B cell (primary cell): ENCODE results near the gene RUNDC3A. TPM values are rescaled to one million over a fixed set of nuclear protein-coding genes. Genes with fewer than 3 reads are reported as not detected.

ENCODE experiments used
- ATAC-seq: fragments of 200-7000 bp; cut with Tn5 transposase; one replicate; pipeline ENCODE4 v1.10.0; 2021; ENCODE audit warnings: low read depth, mild to moderate bottlenecking, moderate number of reproducible peaks, moderate library complexity
- CTCF ChIA-PET: fragments of 350-600 bp; sonication (Branson Sonifier 250); formaldehyde crosslinking; loops from one replicate; lab custom pipeline; 2021; ENCODE audit warnings: antibody characterized with exemption, inconsistent platforms; lab: Charles Lee
- POLR2A ChIA-PET: fragments of 350-600 bp; sonication (Branson Sonifier 250); formaldehyde crosslinking; loops from one replicate; lab custom pipeline; 2021; ENCODE audit warnings: antibody characterized with exemption; lab: Charles Lee
- DNase-seq: peaks from one replicate; pipeline ENCODE4 v3.0.0; 2013
- H2AFZ ChIP-seq: 2 replicates; pipeline ENCODE4 v1.6.1; 2012; ENCODE audit warnings: mild to moderate bottlenecking, low read depth, low read length; ENCODE audit not compliant: insufficient read depth, poor library complexity, severe bottlenecking
- H3K27ac ChIP-seq, 2 donors: 1 replicate in 1 of 2; 2 replicates in 1 of 2; pipeline ENCODE4 v1.5.1; 2012 to 2013; ENCODE audit warnings: low read length in 2 of 2, mild to moderate bottlenecking in 2 of 2, moderate library complexity in 1 of 2
- H3K27me3 ChIP-seq, 4 experiments: fragments of 200-600 bp in 1 of 4; sonication (generic) in 1 of 4; replicated peaks in 1 of 4; 1 replicate in 2 of 4; 2 replicates in 2 of 4; pipeline versions ENCODE4 v1.6.1 to v1.7.0; 2013 to 2016; ENCODE audit warnings: low read length in 3 of 4, mild to moderate bottlenecking in 2 of 4, mixed read lengths in 1 of 4, moderate library complexity in 1 of 4; ENCODE audit not compliant: insufficient read depth in 4 of 4, control insufficient read depth in 3 of 4; ENCODE audit errors: control extremely low read depth in 1 of 4
- H3K36me3 ChIP-seq, 2 experiments: replicated peaks in 1 of 2; 1 replicate in 1 of 2; 2 replicates in 1 of 2; pipeline versions ENCODE4 v1.6.1 to v1.7.1; 2013; ENCODE audit warnings: low read length in 1 of 2; ENCODE audit not compliant: insufficient read depth in 2 of 2, control insufficient read depth in 1 of 2; ENCODE audit errors: control extremely low read depth in 1 of 2, extremely low read depth in 1 of 2
- H3K4me1 ChIP-seq, 2 donors: fragments of 200-600 bp in 1 of 2; sonication (generic) in 1 of 2; 1 replicate in 1 of 2; 2 replicates in 1 of 2; pipeline versions ENCODE4 v1.5.1 to v1.6.1; 2013 to 2017; ENCODE audit warnings: low read length in 2 of 2; ENCODE audit not compliant: control insufficient read depth in 2 of 2, insufficient read depth in 2 of 2
- H3K4me2 ChIP-seq: replicated peaks from 2 replicates; pipeline ENCODE3; 2012; ENCODE audit warnings: mild to moderate bottlenecking, low read depth, low read length; ENCODE audit not compliant: poor library complexity, severe bottlenecking
- H3K4me3 ChIP-seq, 5 experiments: fragments of 200-600 bp in 1 of 5; sonication (generic) in 1 of 5; 1 replicate in 3 of 5; 2 replicates in 2 of 5; pipeline versions ENCODE4 v1.5.1 to v1.7.0; 2011 to 2016; ENCODE audit warnings: low read length in 4 of 5, mild to moderate bottlenecking in 4 of 5, low read depth in 2 of 5, control low read depth in 1 of 5, moderate library complexity in 1 of 5; ENCODE audit not compliant: insufficient read depth in 1 of 5; ENCODE audit errors: control extremely low read depth in 1 of 5, extremely low read depth in 1 of 5
- H3K79me2 ChIP-seq: fragments of 200-600 bp; sonication (generic); one replicate; pipeline ENCODE4 v1.6.0; 2016; ENCODE audit warnings: low read length; ENCODE audit not compliant: control insufficient read depth, insufficient read depth
- H3K9ac ChIP-seq: fragments of 200-600 bp; sonication (generic); 2 replicates; pipeline ENCODE4 v1.6.1; 2017; ENCODE audit warnings: mild to moderate bottlenecking, low read length, moderate library complexity
- H3K9me3 ChIP-seq, 3 donors: one replicate each; pipeline versions ENCODE4 v1.6.1 to v1.7.1; 2013; ENCODE audit warnings: low read length in 2 of 3; ENCODE audit not compliant: control insufficient read depth in 2 of 3, insufficient read depth in 1 of 3; ENCODE audit errors: control extremely low read depth in 1 of 3
- H4K20me1 ChIP-seq: 2 replicates; pipeline ENCODE4 v1.6.0; 2012; ENCODE audit warnings: mild to moderate bottlenecking, low read length; ENCODE audit not compliant: insufficient read depth, control insufficient read depth, poor library complexity, severe bottlenecking
- H3K27ac Mint-ChIP-seq: one replicate; pipeline ENCODE4 v1.8.0; 2021; ENCODE audit warnings: mixed read lengths
- H3K27me3 Mint-ChIP-seq: one replicate; pipeline ENCODE4 v1.8.0; 2021; ENCODE audit warnings: mixed read lengths
- H3K4me1 Mint-ChIP-seq: one replicate; pipeline ENCODE4 v1.8.0; 2021; ENCODE audit warnings: mixed read lengths
- H3K4me3 Mint-ChIP-seq: one replicate; pipeline ENCODE4 v1.8.0; 2021; ENCODE audit warnings: mixed read lengths
- H3K9me3 Mint-ChIP-seq: one replicate; pipeline ENCODE4 v1.8.0; 2022; ENCODE audit warnings: mixed read lengths; ENCODE audit not compliant: insufficient read depth
- EZH2 ChIP-seq: IDR thresholded peaks from 2 replicates; pipeline ENCODE4 v1.6.1; 2012; ENCODE audit warnings: borderline replicate concordance, low read depth, mild to moderate bottlenecking, moderate library complexity, low read length; ENCODE audit not compliant: insufficient read depth, poor library complexity, severe bottlenecking
- WGBS: methylation state at CpG from one replicate; pipeline ENCODE4 v1.1.5; 2013; ENCODE audit warnings: missing lambda C conversion rate; ENCODE audit not compliant: insufficient coverage; 5-methylcytosine and 5-hydroxymethylcytosine counted together
- intact Hi-C: fragments of 100-400 bp; cut with micrococcal nuclease; formaldehyde crosslinking; loops from one replicate; pipeline ENCODE4 v1.10.0; 2022
- polyA plus RNA-seq: library from polyadenylated mRNA; depleted of rRNA; stranded (reverse); fragments of >200 nt; gene quantifications from 2 replicates; pipeline ENCODE4 v1.2.3, GENCODE V29; 2012
- total RNA-seq, 2 donors: library from RNA; stranded (reverse); fragments of 120-200 nt in 1 of 2; gene quantifications; 1 replicate in 1 of 2; 2 replicates in 1 of 2; pipeline versions ENCODE4 v1.2.3 to v1.2.4, GENCODE V29; 2013 to 2022
- TF ChIP-seq, protein P1 (sequence below): fragments of 200-600 bp; IDR thresholded peaks from one replicate; pipeline ENCODE4 v1.8.0; 2022; ENCODE audit warnings: antibody characterized with exemption, mild to moderate bottlenecking

The RUNDC3A gene
- total and polyA plus RNA-seq, 2 donors (not counting 1 experiment from before 2014, with no cell fraction given) = 0.19 TPM; not detected in 1

DNA sequence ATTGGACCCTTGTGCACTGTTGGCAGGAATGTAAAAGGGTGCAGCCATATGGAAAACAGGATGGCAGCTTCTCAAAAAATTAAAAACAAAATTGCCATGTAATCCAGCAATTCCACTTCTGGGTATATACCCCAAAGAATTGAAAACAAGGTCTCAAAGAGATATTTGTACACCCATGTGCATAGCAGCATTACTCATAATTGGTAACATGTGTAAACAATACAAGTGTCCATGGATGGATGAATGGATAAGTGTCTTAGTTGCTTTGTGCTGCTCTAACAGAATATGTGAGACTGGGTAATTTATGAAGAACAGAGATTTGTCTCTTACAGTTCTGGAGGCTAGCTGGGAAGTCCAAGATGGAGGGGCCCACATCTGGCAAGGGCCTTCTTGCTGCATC, 3.8 kb upstream of the RUNDC3A start:
- Histone ChIP-seq H3K36me3 (no peaks in the 10 kb centered on the region), H3K9me3 (peaks cover 0 to 11% (median 0%) of the 10 kb centered on the region in 3 donors), H4K20me1 (no peaks in the 10 kb centered on the region), H3K4me1 (peaks cover 18 to 20% of the 10 kb centered on the region in 2 donors), H3K79me2 (no peaks in the 10 kb centered on the region), H2AFZ (no peak overlapping the region), H3K27me3 (peaks cover 0 to 44% (median 20%) of the 10 kb centered on the region in 4 experiments), H3K4me3 (no peak overlapping the region), H3K27ac (no peak overlapping the region), H3K9ac (no peak overlapping the region), H3K4me2 (no peak overlapping the region)
- DNase-seq (no peak), ATAC-seq (no peak)
- CTCF ChIA-PET = interaction anchor here (1.2 kb wide), 1 partner anchor 83 kb away, joined by 3 read pairs; no protein-coding TSS in a partner anchor
- no peak overlapping the region for H3K4me3 Mint-ChIP-seq
- no peaks in the 10 kb centered on the region for H3K9me3 Mint-ChIP-seq
- peaks cover 13% of the 10 kb centered on the region for H3K4me1 Mint-ChIP-seq
- no peak overlapping the region for H3K27ac Mint-ChIP-seq
- TF ChIP-seq EZH2 = no peak
- TF ChIP-seq, protein P1, sequence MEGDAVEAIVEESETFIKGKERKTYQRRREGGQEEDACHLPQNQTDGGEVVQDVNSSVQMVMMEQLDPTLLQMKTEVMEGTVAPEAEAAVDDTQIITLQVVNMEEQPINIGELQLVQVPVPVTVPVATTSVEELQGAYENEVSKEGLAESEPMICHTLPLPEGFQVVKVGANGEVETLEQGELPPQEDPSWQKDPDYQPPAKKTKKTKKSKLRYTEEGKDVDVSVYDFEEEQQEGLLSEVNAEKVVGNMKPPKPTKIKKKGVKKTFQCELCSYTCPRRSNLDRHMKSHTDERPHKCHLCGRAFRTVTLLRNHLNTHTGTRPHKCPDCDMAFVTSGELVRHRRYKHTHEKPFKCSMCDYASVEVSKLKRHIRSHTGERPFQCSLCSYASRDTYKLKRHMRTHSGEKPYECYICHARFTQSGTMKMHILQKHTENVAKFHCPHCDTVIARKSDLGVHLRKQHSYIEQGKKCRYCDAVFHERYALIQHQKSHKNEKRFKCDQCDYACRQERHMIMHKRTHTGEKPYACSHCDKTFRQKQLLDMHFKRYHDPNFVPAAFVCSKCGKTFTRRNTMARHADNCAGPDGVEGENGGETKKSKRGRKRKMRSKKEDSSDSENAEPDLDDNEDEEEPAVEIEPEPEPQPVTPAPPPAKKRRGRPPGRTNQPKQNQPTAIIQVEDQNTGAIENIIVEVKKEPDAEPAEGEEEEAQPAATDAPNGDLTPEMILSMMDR = no peak
- POLR2A ChIA-PET = interaction anchor here (0.6 kb wide), 1 partner anchor 9 kb away, joined by 6 read pairs; no protein-coding TSS in a partner anchor
- H3K27me3 Mint-ChIP-seq = peaks cover 46% of the 10 kb centered on the region
- intact Hi-C loops = no loop called here

DNA sequence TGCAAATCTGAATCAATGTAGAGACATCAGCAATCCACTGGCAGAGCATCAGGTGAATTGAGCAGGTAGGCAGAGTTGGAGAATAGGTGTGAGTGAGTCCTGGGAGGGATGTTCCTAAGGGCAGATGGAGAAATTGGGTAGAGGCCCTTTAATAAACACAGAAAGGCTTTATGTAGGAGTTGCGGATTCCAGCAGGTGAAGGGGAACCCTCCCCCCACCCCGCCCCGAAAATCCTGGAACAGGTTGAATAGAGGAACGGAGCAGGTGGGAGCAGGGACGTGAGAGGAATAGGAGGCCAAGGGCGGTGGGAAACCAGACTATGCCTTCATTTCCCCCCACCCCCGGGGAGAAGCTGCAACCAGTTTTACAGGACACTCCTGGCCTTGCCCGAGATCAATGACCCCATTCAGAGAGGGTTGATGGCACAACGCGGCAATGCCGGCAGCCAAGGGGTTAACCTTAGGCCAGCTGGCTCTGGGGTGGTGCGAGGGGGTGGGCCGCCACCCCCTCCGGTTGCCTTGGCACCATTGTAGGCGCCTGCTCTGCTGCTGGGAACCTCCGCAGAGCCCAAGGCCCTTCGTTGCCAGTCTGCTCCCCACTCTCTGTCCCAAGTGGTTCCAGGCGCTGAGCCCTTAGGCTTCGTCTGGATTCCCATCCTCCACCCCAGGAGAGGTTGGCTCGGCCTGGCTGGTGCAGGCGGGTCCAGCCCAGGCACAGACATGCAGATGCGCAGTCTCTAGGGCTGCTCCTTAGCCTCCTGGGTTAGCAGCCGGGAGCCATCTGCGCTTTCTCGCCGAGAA, 814 bp upstream of the RUNDC3A start:
- TF ChIP-seq, protein P1 = no peak
- TF ChIP-seq EZH2 = no peak
- ATAC-seq (peak; percentile 5), DNase-seq (peak; percentile 32)
- H3K27ac ChIP-seq = no peak overlapping the region
- WGBS = 3% methylated on average over 16 of the region's 26 CpGs
- ChIA-PET CTCF (no interaction called here), POLR2A (interaction anchor here (0.6 kb wide), 1 partner anchor 86 kb away, joined by 4 read pairs; no protein-coding TSS in a partner anchor)
- H2AFZ ChIP-seq = no peak overlapping the region
- Mint-ChIP-seq H3K9me3 (no peaks in the 10 kb centered on the region), H3K27ac (no peak overlapping the region), H3K27me3 (peaks cover 46% of the 10 kb centered on the region), H3K4me3 (peak overlapping the region; percentile 66), H3K4me1 (peaks cover 19% of the 10 kb centered on the region)
- peaks cover 0 to 42% (median 20%) of the 10 kb centered on the region in 4 experiments for H3K27me3 ChIP-seq
- H3K9ac ChIP-seq = no peak overlapping the region
- intact Hi-C loops = loop anchor here (1.0 kb wide), 1 partner anchor 17 kb away; the partner anchor contains the start of gene SLC25A39
- H3K36me3 ChIP-seq = no peaks in the 10 kb centered on the region
- H3K4me2 ChIP-seq = peak overlapping the region; percentile 78
- no peaks in the 10 kb centered on the region for H3K79me2 ChIP-seq
- H3K9me3 ChIP-seq = peaks cover 0 to 15% (median 0%) of the 10 kb centered on the region in 3 donors
- peaks cover 18 to 20% of the 10 kb centered on the region in 2 donors for H3K4me1 ChIP-seq
- no peaks in the 10 kb centered on the region for H4K20me1 ChIP-seq
- H3K4me3 ChIP-seq = no peak overlapping the region
